A549 (cell line): ENCODE data around the gene PUM2.

Experiments
- CEBPB ChIP-seq, 2 experiments: fragments of >200 bp in 1 of 2; sonication (Bioruptor Twin) in 1 of 2; formaldehyde crosslinking in 1 of 2; IDR thresholded peaks; 2 replicates each; pipeline ENCODE4 v1.6.1; 2012 to 2016
- CHD2 ChIP-seq: fragments of 150-350 bp; IDR thresholded peaks from 2 replicates; pipeline ENCODE4 v1.6.1; 2014; ENCODE audit warnings: low read length; ENCODE audit not compliant: partially characterized antibody
- EP300 ChIP-seq, 2 experiments: fragments of >200 bp; sonication (Bioruptor Twin); formaldehyde crosslinking; IDR thresholded peaks; 2 replicates in 1 of 2; 3 replicates in 1 of 2; pipeline ENCODE4 v1.6.1; 2016 to 2017
- ESRRA ChIP-seq: fragments of 150-350 bp; IDR thresholded peaks from 2 replicates; pipeline ENCODE4 v1.6.1; 2014; ENCODE audit warnings: mild to moderate bottlenecking, low read length, borderline replicate concordance
- GATA3 ChIP-seq: IDR thresholded peaks from 2 replicates; pipeline ENCODE4 v1.6.1; 2012; ENCODE audit warnings: borderline replicate concordance
- KDM1A ChIP-seq: fragments of 200-600 bp; sonication (generic); IDR thresholded peaks from 2 replicates; pipeline ENCODE4 v1.6.1; 2016; ENCODE audit warnings: low read depth, mild to moderate bottlenecking
- POLR2A ChIP-seq: IDR thresholded peaks from 2 replicates; pipeline ENCODE4 v1.6.1; 2012; ENCODE audit warnings: mild to moderate bottlenecking, low read length
- RCOR1 ChIP-seq: fragments of 150-350 bp; IDR thresholded peaks from 2 replicates; pipeline ENCODE4 v1.6.1; 2014; ENCODE audit warnings: antibody characterized with exemption, low read length, low read depth
- TF ChIP-seq, protein P1 (sequence below): fragments of >200 bp; sonication (Bioruptor Twin); formaldehyde crosslinking; IDR thresholded peaks from 3 replicates; pipeline ENCODE4 v1.5.1; 2016
- TF ChIP-seq, protein P2 (sequence below): IDR thresholded peaks from 2 replicates; pipeline ENCODE4 v1.6.1; 2012
- TF ChIP-seq, protein P3 (sequence below): fragments of 200-600 bp; sonication (generic); IDR thresholded peaks from 2 replicates; pipeline ENCODE4 v1.6.1; 2016; ENCODE audit warnings: antibody characterized with exemption, mild to moderate bottlenecking, moderate library complexity

DNA sequence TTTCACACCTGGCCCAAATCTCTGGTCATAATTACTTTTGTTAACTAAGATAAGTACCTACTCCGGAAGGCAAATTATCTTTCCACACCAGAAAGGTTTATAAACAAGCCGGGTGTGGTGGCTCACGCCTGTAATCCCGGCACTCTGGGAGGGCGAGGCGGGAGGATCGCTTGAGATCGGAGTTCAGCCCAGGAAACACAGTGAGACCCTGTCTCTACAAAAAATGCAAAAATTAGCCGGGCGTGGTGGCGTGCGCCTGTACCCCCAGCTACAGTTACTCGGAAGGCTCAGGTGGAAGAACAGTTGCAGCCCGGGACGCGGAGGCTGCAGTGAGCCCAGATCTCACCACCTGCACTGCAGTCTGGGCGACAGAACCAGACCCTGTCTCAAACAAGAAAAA, 2.1 kb downstream of the PUM2 start:
- TF ChIP-seq, protein P1, sequence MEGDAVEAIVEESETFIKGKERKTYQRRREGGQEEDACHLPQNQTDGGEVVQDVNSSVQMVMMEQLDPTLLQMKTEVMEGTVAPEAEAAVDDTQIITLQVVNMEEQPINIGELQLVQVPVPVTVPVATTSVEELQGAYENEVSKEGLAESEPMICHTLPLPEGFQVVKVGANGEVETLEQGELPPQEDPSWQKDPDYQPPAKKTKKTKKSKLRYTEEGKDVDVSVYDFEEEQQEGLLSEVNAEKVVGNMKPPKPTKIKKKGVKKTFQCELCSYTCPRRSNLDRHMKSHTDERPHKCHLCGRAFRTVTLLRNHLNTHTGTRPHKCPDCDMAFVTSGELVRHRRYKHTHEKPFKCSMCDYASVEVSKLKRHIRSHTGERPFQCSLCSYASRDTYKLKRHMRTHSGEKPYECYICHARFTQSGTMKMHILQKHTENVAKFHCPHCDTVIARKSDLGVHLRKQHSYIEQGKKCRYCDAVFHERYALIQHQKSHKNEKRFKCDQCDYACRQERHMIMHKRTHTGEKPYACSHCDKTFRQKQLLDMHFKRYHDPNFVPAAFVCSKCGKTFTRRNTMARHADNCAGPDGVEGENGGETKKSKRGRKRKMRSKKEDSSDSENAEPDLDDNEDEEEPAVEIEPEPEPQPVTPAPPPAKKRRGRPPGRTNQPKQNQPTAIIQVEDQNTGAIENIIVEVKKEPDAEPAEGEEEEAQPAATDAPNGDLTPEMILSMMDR: no peak
- TF ChIP-seq GATA3 (no peak), CEBPB (IDR thresholded peaks at IDR 0.05) (no peak), EP300 (IDR thresholded peaks at IDR 0.05) (no peak), CHD2 (no peak), ESRRA (no peak), RCOR1 (no peak), POLR2A (no peak), KDM1A (no peak)
- TF ChIP-seq, protein P2, sequence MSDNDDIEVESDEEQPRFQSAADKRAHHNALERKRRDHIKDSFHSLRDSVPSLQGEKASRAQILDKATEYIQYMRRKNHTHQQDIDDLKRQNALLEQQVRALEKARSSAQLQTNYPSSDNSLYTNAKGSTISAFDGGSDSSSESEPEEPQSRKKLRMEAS: no peak
- TF ChIP-seq, protein P3, sequence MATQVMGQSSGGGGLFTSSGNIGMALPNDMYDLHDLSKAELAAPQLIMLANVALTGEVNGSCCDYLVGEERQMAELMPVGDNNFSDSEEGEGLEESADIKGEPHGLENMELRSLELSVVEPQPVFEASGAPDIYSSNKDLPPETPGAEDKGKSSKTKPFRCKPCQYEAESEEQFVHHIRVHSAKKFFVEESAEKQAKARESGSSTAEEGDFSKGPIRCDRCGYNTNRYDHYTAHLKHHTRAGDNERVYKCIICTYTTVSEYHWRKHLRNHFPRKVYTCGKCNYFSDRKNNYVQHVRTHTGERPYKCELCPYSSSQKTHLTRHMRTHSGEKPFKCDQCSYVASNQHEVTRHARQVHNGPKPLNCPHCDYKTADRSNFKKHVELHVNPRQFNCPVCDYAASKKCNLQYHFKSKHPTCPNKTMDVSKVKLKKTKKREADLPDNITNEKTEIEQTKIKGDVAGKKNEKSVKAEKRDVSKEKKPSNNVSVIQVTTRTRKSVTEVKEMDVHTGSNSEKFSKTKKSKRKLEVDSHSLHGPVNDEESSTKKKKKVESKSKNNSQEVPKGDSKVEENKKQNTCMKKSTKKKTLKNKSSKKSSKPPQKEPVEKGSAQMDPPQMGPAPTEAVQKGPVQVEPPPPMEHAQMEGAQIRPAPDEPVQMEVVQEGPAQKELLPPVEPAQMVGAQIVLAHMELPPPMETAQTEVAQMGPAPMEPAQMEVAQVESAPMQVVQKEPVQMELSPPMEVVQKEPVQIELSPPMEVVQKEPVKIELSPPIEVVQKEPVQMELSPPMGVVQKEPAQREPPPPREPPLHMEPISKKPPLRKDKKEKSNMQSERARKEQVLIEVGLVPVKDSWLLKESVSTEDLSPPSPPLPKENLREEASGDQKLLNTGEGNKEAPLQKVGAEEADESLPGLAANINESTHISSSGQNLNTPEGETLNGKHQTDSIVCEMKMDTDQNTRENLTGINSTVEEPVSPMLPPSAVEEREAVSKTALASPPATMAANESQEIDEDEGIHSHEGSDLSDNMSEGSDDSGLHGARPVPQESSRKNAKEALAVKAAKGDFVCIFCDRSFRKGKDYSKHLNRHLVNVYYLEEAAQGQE: no peak
